CD4-positive, alpha-beta T cell (primary cell): ENCODE data around the gene IDH3B. TPM values are rescaled to one million over a fixed set of nuclear protein-coding genes. Genes with fewer than 3 reads are reported as not detected.

Experiments used
- ATAC-seq: fragments of 200-7000 bp; cut with Tn5 transposase; one replicate; pipeline ENCODE4 v1.10.0; 2022; ENCODE audit warnings: mild to moderate bottlenecking; ENCODE audit not compliant: poor library complexity
- CTCF ChIA-PET: fragments of 350-600 bp; sonication (Branson Sonifier 250); formaldehyde crosslinking; loops from one replicate; lab custom pipeline; 2021; ENCODE audit warnings: antibody characterized with exemption, inconsistent platforms; lab: Charles Lee
- POLR2A ChIA-PET: fragments of 350-600 bp; sonication (Branson Sonifier 250); formaldehyde crosslinking; loops from one replicate; lab custom pipeline; 2021; ENCODE audit warnings: antibody characterized with exemption, inconsistent platforms; lab: Charles Lee
- DNase-seq, 14 experiments: peaks; one replicate each; pipeline ENCODE4 v3.0.0-alpha.2; 2013 to 2020; ENCODE audit warnings: mixed read lengths in 2 of 14
- H3K27ac ChIP-seq, 2 donors: one replicate each; pipeline versions ENCODE4 v1.5.1 to v1.7.0; 2013; ENCODE audit warnings: low read length in 2 of 2, low read depth in 1 of 2, mild to moderate bottlenecking in 1 of 2
- H3K27me3 ChIP-seq, 2 experiments: 1 replicate in 1 of 2; 2 replicates in 1 of 2; pipeline versions ENCODE4 v1.6.1 to v1.7.0; 2013; ENCODE audit warnings: low read length in 2 of 2, control low read depth in 1 of 2, mild to moderate bottlenecking in 1 of 2, moderate library complexity in 1 of 2; ENCODE audit not compliant: insufficient read depth in 2 of 2, control insufficient read depth in 1 of 2
- H3K36me3 ChIP-seq: one replicate; pipeline ENCODE4 v1.6.1; 2013; ENCODE audit warnings: low read length, control low read depth; ENCODE audit not compliant: insufficient read depth
- H3K4me1 ChIP-seq: one replicate; pipeline ENCODE4 v1.6.1; 2013; ENCODE audit warnings: low read length, control low read depth; ENCODE audit not compliant: insufficient read depth
- H3K4me3 ChIP-seq: one replicate; pipeline ENCODE4 v1.5.1; 2013; ENCODE audit warnings: mild to moderate bottlenecking, low read length, moderate library complexity
- H3K9me3 ChIP-seq, 2 experiments: 1 replicate in 1 of 2; 2 replicates in 1 of 2; pipeline versions ENCODE4 v1.6.1 to v1.7.0; 2013; ENCODE audit warnings: low read length in 2 of 2, mild to moderate bottlenecking in 2 of 2, control low read depth in 1 of 2, moderate library complexity in 1 of 2; ENCODE audit not compliant: control insufficient read depth in 1 of 2, insufficient read depth in 1 of 2
- H3K27ac Mint-ChIP-seq: one replicate; pipeline ENCODE4 v1.8.0; 2020; ENCODE audit warnings: mixed read lengths
- H3K27me3 Mint-ChIP-seq: one replicate; pipeline ENCODE4 v1.8.0; 2021; ENCODE audit warnings: mixed read lengths
- H3K36me3 Mint-ChIP-seq: one replicate; pipeline ENCODE4 v1.8.0; 2021; ENCODE audit warnings: low read depth, mixed read lengths
- H3K4me1 Mint-ChIP-seq: one replicate; pipeline ENCODE4 v1.8.0; 2021; ENCODE audit warnings: low read depth, mixed read lengths
- H3K4me3 Mint-ChIP-seq: one replicate; pipeline ENCODE4 v1.8.0; 2020; ENCODE audit warnings: mild to moderate bottlenecking, mixed read lengths
- H3K9me3 Mint-ChIP-seq: one replicate; pipeline ENCODE4 v1.8.0; 2020; ENCODE audit warnings: mixed read lengths
- CTCF ChIP-seq: fragments of 200-600 bp; IDR thresholded peaks from one replicate; pipeline ENCODE4 v1.8.0; 2022; ENCODE audit warnings: antibody characterized with exemption, mild to moderate bottlenecking
- intact Hi-C, 2 experiments: fragments of 100-400 bp; cut with DNase I in 1 of 2; cut with micrococcal nuclease in 1 of 2; formaldehyde crosslinking; loops; one replicate each; pipeline versions ENCODE4 v1.15.1 to v1.9.0; 2023 to 2025; cut with DNase I, micrococcal nuclease
- total RNA-seq, 174 experiments: library from RNA in 2 of 174; stranded (reverse) in 2 of 174; gene quantifications; one replicate each; pipeline ENCODE4 v1.2.3 and lab custom pipeline; 2021 to 2026

IDH3B gene
- total RNA-seq, 2 experiments from 2014 or later = 171 to 181 TPM

- no peak overlapping the region for H3K27ac ChIP-seq
- ChIA-PET CTCF (no interaction called here), POLR2A (no interaction called here)
- no peak for DNase-seq
- H3K9me3 ChIP-seq = no peaks in the 10 kb centered on the region
- no peaks in the 10 kb centered on the region for H3K9me3 Mint-ChIP-seq
- H3K36me3 ChIP-seq = peaks cover 87% of the 10 kb centered on the region
- peak; percentile 22 for ATAC-seq
- peaks cover 94% of the 10 kb centered on the region for H3K36me3 Mint-ChIP-seq
- no peak for TF ChIP-seq CTCF
- H3K27ac Mint-ChIP-seq = peak overlapping the region; percentile 61
- H3K4me3 Mint-ChIP-seq = peak overlapping the region; percentile 22
- H3K4me1 ChIP-seq = peaks cover 32% of the 10 kb centered on the region
- H3K27me3 Mint-ChIP-seq = no peaks in the 10 kb centered on the region
- intact Hi-C loops = loop anchor here in 1 of 2 experiments (5.0 kb wide), 1 partner anchor 179 kb away; no protein-coding TSS in a partner anchor
- H3K4me1 Mint-ChIP-seq = peaks cover 40% of the 10 kb centered on the region
- no peaks in the 10 kb centered on the region for H3K27me3 ChIP-seq
- H3K4me3 ChIP-seq = no peak overlapping the region
Observed at GRCh38 chr20:2658414-2659354, 5.3 kb downstream of the IDH3B start.

- CTCF ChIA-PET = interaction anchor here (1.6 kb wide), 1 partner anchor 11 kb away, joined by 4 read pairs; no protein-coding TSS in a partner anchor
- no peak overlapping the region for H3K27ac ChIP-seq
- TF ChIP-seq CTCF = no peak
Observed at GRCh38 chr20:2657674-2658073, 6.3 kb downstream of the IDH3B start.

GRCh38 chr20:2657241-2657640 lies 6.8 kb downstream of the IDH3B start:
- H3K4me3 Mint-ChIP-seq = no peak overlapping the region
- Histone ChIP-seq H3K4me3 (no peak overlapping the region), H3K9me3 (no peaks in the 10 kb centered on the region), H3K36me3 (peaks cover 85% of the 10 kb centered on the region), H3K4me1 (peaks cover 34% of the 10 kb centered on the region), H3K27ac (no peak overlapping the region), H3K27me3 (no peaks in the 10 kb centered on the region)
- no peaks in the 10 kb centered on the region for H3K9me3 Mint-ChIP-seq
- peaks cover 97% of the 10 kb centered on the region for H3K36me3 Mint-ChIP-seq
- peak overlapping the region; percentile 47 for H3K27ac Mint-ChIP-seq
- no peak for TF ChIP-seq CTCF
- POLR2A ChIA-PET = interaction anchor here (1.2 to 6.2 kb wide), 2 partner anchors 8 to 9 kb away, joined by 4 to 124 read pairs; partner anchors contain the start of gene IDH3B
- CTCF ChIA-PET = interaction anchor here (1.6 kb wide), 1 partner anchor 10 kb away, joined by 4 read pairs; no protein-coding TSS in a partner anchor
- no peak for DNase-seq
- no peaks in the 10 kb centered on the region for H3K27me3 Mint-ChIP-seq
- no peak for ATAC-seq
- H3K4me1 Mint-ChIP-seq = peaks cover 36% of the 10 kb centered on the region
- intact Hi-C loops = loop anchor here in 1 of 2 experiments (5.0 kb wide), 1 partner anchor 180 kb away; no protein-coding TSS in a partner anchor

More at GRCh38 chr20:2657674-2658073, 6.3 kb downstream of the IDH3B start:
- Mint-ChIP-seq H3K4me3 (no peak overlapping the region), H3K36me3 (peaks cover 97% of the 10 kb centered on the region), H3K4me1 (peaks cover 38% of the 10 kb centered on the region), H3K9me3 (no peaks in the 10 kb centered on the region), H3K27me3 (no peaks in the 10 kb centered on the region), H3K27ac (peak overlapping the region; percentile 61)
- POLR2A ChIA-PET = interaction anchor here (1.2 kb wide), 1 partner anchor 9 kb away, joined by 4 read pairs; no protein-coding TSS in a partner anchor
- ATAC-seq (no peak), DNase-seq (no peak)
- Histone ChIP-seq H3K4me1 (peaks cover 34% of the 10 kb centered on the region), H3K4me3 (no peak overlapping the region), H3K36me3 (peaks cover 87% of the 10 kb centered on the region), H3K9me3 (no peaks in the 10 kb centered on the region), H3K27me3 (no peaks in the 10 kb centered on the region)
- intact Hi-C loops = loop anchor here in 1 of 2 experiments (5.0 kb wide), 1 partner anchor 180 kb away; no protein-coding TSS in a partner anchor
